ENCODE data around the gene SGPP2.
"Not testable (repeated sequence)": the region's sequence is repeated elsewhere in the genome, so short reads cannot be mapped to it uniquely, and the experiment has no call there.

The SGPP2 gene

GRCh38 chr2:222424276-222424728 lies at the start of gene SGPP2:
Gene SGPP2, plus strand, starts transcription at chr2:222424543. Its CDS starts 60 bp downstream, at chr2:222424603.
- DNase-seq = no peak

GRCh38 chr2:222375798-222376197 lies 48.5 kb upstream of the SGPP2 start:
- no peak for DNase-seq

- no peak for DNase-seq
Measured at GRCh38 chr2:222380456-222380855, 43.9 kb upstream of the SGPP2 start.

- no peak for DNase-seq
Measured at GRCh38 chr2:222381566-222381965, 42.8 kb upstream of the SGPP2 start.

GRCh38 chr2:222383255-222383654 lies 41.1 kb upstream of the SGPP2 start:
- no peak for DNase-seq

GRCh38 chr2:222391743-222392285 lies 32.5 kb upstream of the SGPP2 start:
- no peak for DNase-seq

GRCh38 chr2:222393733-222394267 lies 30.5 kb upstream of the SGPP2 start:
- no peak for DNase-seq

GRCh38 chr2:222398446-222398885 lies 25.9 kb upstream of the SGPP2 start:
- DNase-seq = no peak

GRCh38 chr2:222399038-222399783 lies 25.1 kb upstream of the SGPP2 start:
- DNase-seq = no peak

GRCh38 chr2:222404151-222404905 lies 20.0 kb upstream of the SGPP2 start:
- DNase-seq = no peak

GRCh38 chr2:222408684-222409083 lies 15.7 kb upstream of the SGPP2 start:
- DNase-seq = no peak

GRCh38 chr2:222410534-222410933 lies 13.8 kb upstream of the SGPP2 start:
- no peak for DNase-seq

GRCh38 chr2:222412334-222412733 lies 12.0 kb upstream of the SGPP2 start:
- DNase-seq = not testable (repeated sequence)

GRCh38 chr2:222413295-222413911 lies 10.9 kb upstream of the SGPP2 start:
- no peak for DNase-seq

- no peak for DNase-seq
Measured at GRCh38 chr2:222418739-222419138, 5.6 kb upstream of the SGPP2 start.

- no peak for DNase-seq
Measured at GRCh38 chr2:222420508-222420907, 3.8 kb upstream of the SGPP2 start.

- DNase-seq = no peak
Measured at GRCh38 chr2:222421626-222422025, 2.7 kb upstream of the SGPP2 start.

- no peak for DNase-seq
Measured at GRCh38 chr2:222423186-222423585, 1.2 kb upstream of the SGPP2 start.

GRCh38 chr2:222423632-222424275 lies 589 bp upstream of the SGPP2 start:
- DNase-seq = no peak

- no peak for DNase-seq
Measured at GRCh38 chr2:222424729-222425671, 657 bp downstream of the SGPP2 start.

GRCh38 chr2:222427646-222428301 lies 3.4 kb downstream of the SGPP2 start:
- DNase-seq = no peak

Measured in activated gamma-delta T cell treated with Interleukin-2 at 50 U/mL for 16 hours (primary cell).